Keratinocyte (primary cell): ENCODE data around the gene PTPRN2.

Experiments used
- EZH2 ChIP-seq: IDR thresholded peaks from one replicate; pipeline ENCODE4 v1.6.1; 2012; ENCODE audit warnings: inconsistent platforms, mild to moderate bottlenecking, low read length, moderate library complexity
- TF ChIP-seq, protein P1 (sequence below), 3 experiments: IDR thresholded peaks in 1 of 3; conservative IDR thresholded peaks in 1 of 3; optimal IDR thresholded peaks in 1 of 3; 2 replicates in 2 of 3; 3 replicates in 1 of 3; pipeline versions ENCODE3 to v1.5.1; 2011; ENCODE audit warnings: low read length in 3 of 3, mild to moderate bottlenecking in 3 of 3, moderate library complexity in 2 of 3, control low read depth in 1 of 3, inconsistent platforms in 1 of 3; ENCODE audit not compliant: insufficient read depth in 2 of 3; ENCODE audit errors: extremely low read depth in 1 of 3

GRCh38 chr7:157869793-157870192, 717.8 kb downstream of the PTPRN2 start:
- TF ChIP-seq, protein P1, sequence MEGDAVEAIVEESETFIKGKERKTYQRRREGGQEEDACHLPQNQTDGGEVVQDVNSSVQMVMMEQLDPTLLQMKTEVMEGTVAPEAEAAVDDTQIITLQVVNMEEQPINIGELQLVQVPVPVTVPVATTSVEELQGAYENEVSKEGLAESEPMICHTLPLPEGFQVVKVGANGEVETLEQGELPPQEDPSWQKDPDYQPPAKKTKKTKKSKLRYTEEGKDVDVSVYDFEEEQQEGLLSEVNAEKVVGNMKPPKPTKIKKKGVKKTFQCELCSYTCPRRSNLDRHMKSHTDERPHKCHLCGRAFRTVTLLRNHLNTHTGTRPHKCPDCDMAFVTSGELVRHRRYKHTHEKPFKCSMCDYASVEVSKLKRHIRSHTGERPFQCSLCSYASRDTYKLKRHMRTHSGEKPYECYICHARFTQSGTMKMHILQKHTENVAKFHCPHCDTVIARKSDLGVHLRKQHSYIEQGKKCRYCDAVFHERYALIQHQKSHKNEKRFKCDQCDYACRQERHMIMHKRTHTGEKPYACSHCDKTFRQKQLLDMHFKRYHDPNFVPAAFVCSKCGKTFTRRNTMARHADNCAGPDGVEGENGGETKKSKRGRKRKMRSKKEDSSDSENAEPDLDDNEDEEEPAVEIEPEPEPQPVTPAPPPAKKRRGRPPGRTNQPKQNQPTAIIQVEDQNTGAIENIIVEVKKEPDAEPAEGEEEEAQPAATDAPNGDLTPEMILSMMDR (optimal IDR thresholded peaks at IDR 0.05 in 1 of 3, IDR thresholded peaks at IDR 0.05 in 1 of 3, conservative IDR thresholded peaks at IDR 0.05 in 1 of 3; ENCODE audit: extremely low read depth in 1 of 3, insufficient read depth in 2 of 3, low read length in 3 of 3), result no peak
- no peak for TF ChIP-seq EZH2
